SK-N-MC (cell line): ENCODE measurements around the gene GPC6.

Experiments used
- EZH2 ChIP-seq: fragments of 200-600 bp; sonication (generic); IDR thresholded peaks from one replicate; pipeline ENCODE4 v1.6.1; 2017; ENCODE audit warnings: antibody characterized with exemption
- FOXP2 ChIP-seq: optimal IDR thresholded peaks from 2 replicates; pipeline ENCODE3; 2011; ENCODE audit warnings: mild to moderate bottlenecking, moderate library complexity; ENCODE audit not compliant: insufficient read depth; ENCODE audit errors: extremely low read length, control extremely low read depth
- POLR2AphosphoS5 ChIP-seq: IDR thresholded peaks from 2 replicates; pipeline ENCODE4 v1.6.1; 2012; ENCODE audit warnings: mild to moderate bottlenecking, low read depth, low read length, borderline replicate concordance

DNA sequence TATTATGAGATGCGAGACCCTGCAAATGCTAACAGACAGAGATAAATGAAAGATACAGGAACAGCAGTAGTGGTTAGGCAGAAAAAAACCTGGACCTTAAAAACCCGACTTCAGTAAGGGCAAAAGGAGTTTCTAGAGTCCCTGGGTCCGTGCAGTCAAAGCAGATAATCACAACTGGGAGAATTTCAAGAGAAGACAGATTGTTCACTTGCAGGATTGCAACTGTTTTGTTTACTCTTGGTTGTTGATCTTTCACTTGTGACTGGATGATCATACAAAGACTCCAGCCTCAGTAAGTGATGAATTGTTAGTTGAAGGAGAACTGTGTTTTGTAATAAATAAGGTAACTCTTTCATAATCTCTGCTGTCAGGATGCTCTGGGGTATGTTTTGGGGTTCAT, 135.1 kb downstream of the GPC6 start:
- TF ChIP-seq POLR2AphosphoS5 (no peak), EZH2 (no peak), FOXP2 (no peak)
